Neural cell (in vitro differentiated cells): ENCODE results near the gene OTULINL.

Source experiments
- EZH2 ChIP-seq: fragments of 200-600, 300-800 bp; shearing (Covaris generic), sonication (generic); IDR thresholded peaks from 2 replicates; pipeline ENCODE4 v1.6.1; 2014; ENCODE audit warnings: antibody characterized with exemption, low read length, borderline replicate concordance, mild to moderate bottlenecking; ENCODE audit not compliant: insufficient read depth, poor library complexity, severe bottlenecking
- RAD21 ChIP-seq: fragments of 450-650 bp; conservative IDR thresholded peaks from 2 replicates; pipeline ENCODE4 v1.6.1; 2014; ENCODE audit warnings: antibody characterized with exemption, mild to moderate bottlenecking, moderate library complexity
- SMC3 ChIP-seq: fragments of 450-650 bp; conservative IDR thresholded peaks from 2 replicates; pipeline ENCODE4 v1.6.1; 2014; ENCODE audit warnings: antibody characterized with exemption, mild to moderate bottlenecking, moderate library complexity; ENCODE audit not compliant: poor library complexity
- TAF1 ChIP-seq: IDR thresholded peaks from 2 replicates; pipeline ENCODE4 v1.6.1; 2012; ENCODE audit warnings: low read depth
- TF ChIP-seq, protein P1 (sequence below): fragments of 450-650 bp; IDR thresholded peaks from 2 replicates; pipeline ENCODE4 v1.5.1; 2014; ENCODE audit warnings: antibody characterized with exemption, mild to moderate bottlenecking, moderate library complexity; ENCODE audit not compliant: poor library complexity, severe bottlenecking
- TF ChIP-seq, protein P2 (sequence below): IDR thresholded peaks from 2 replicates; pipeline ENCODE4 v1.6.1; 2012; ENCODE audit warnings: borderline replicate concordance

DNA sequence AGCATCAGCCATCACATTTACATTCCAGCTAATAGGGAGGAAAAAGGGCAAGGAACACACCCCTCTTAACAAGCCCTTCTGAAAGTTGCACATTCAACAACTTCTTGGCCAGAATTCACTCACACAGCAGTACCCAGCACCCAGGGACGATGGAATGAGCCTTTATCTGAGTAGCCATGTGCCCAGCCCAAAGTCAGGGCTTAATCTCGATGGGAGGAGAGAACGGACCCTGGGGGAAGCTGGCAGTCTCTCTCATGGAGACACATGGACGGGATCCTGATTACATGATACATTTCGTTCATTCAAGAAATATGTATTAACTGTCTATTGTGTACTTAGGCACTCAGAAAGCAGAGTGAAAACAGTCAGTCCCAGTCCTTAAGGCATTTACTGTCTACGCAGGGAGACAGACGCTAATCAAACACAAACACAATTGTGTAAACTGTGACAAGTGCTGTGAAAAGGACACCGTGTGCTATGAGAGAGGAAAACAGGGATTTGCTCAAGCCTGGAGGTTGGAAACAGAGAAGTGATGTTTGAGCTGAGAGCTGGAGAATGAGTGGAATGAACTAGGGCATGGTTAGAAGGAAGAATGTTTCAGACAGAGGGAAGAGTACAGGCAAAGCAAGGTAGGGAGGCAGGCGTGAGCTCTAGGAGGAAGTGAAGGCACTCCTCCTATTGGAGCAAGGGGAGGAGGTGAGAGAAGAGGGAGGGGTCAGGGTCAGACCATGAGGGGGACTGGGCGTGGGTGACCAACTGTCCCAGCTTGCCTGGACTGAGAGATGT lies 7.4 kb downstream of the OTULINL start:
- TF ChIP-seq, protein P1, sequence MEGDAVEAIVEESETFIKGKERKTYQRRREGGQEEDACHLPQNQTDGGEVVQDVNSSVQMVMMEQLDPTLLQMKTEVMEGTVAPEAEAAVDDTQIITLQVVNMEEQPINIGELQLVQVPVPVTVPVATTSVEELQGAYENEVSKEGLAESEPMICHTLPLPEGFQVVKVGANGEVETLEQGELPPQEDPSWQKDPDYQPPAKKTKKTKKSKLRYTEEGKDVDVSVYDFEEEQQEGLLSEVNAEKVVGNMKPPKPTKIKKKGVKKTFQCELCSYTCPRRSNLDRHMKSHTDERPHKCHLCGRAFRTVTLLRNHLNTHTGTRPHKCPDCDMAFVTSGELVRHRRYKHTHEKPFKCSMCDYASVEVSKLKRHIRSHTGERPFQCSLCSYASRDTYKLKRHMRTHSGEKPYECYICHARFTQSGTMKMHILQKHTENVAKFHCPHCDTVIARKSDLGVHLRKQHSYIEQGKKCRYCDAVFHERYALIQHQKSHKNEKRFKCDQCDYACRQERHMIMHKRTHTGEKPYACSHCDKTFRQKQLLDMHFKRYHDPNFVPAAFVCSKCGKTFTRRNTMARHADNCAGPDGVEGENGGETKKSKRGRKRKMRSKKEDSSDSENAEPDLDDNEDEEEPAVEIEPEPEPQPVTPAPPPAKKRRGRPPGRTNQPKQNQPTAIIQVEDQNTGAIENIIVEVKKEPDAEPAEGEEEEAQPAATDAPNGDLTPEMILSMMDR = no peak
- TF ChIP-seq SMC3 (no peak), EZH2 (no peak), RAD21 (no peak), TAF1 (no peak)
- TF ChIP-seq, protein P2, sequence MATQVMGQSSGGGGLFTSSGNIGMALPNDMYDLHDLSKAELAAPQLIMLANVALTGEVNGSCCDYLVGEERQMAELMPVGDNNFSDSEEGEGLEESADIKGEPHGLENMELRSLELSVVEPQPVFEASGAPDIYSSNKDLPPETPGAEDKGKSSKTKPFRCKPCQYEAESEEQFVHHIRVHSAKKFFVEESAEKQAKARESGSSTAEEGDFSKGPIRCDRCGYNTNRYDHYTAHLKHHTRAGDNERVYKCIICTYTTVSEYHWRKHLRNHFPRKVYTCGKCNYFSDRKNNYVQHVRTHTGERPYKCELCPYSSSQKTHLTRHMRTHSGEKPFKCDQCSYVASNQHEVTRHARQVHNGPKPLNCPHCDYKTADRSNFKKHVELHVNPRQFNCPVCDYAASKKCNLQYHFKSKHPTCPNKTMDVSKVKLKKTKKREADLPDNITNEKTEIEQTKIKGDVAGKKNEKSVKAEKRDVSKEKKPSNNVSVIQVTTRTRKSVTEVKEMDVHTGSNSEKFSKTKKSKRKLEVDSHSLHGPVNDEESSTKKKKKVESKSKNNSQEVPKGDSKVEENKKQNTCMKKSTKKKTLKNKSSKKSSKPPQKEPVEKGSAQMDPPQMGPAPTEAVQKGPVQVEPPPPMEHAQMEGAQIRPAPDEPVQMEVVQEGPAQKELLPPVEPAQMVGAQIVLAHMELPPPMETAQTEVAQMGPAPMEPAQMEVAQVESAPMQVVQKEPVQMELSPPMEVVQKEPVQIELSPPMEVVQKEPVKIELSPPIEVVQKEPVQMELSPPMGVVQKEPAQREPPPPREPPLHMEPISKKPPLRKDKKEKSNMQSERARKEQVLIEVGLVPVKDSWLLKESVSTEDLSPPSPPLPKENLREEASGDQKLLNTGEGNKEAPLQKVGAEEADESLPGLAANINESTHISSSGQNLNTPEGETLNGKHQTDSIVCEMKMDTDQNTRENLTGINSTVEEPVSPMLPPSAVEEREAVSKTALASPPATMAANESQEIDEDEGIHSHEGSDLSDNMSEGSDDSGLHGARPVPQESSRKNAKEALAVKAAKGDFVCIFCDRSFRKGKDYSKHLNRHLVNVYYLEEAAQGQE = no peak
